Measurements from ENCODE around the gene PHLPP1. TPM values are rescaled to one million over a fixed set of nuclear protein-coding genes. Genes with fewer than 3 reads are reported as not detected.

Gene PHLPP1
- total and polyA plus RNA-seq, 2 of the 13 experiments (the other 11 are each of a cell fraction or from before 2014, with no cell fraction given): 9.8 to 18.5 TPM

GRCh38 chr18:62781893-62782292 is 66.6 kb downstream of the PHLPP1 start (continued):
- TF ChIP-seq ZNF343 (CRISPR knock-in tag; IDR thresholded peaks at IDR 0.05): no peak
- no peak for TF ChIP-seq ZNF766 (CRISPR knock-in tag; IDR thresholded peaks at IDR 0.05; ENCODE audit: borderline replicate concordance)
- no peak for TF ChIP-seq MZF1 (CRISPR knock-in tag; IDR thresholded peaks at IDR 0.05; ENCODE audit: borderline replicate concordance)
- TF ChIP-seq HNRNPL (IDR thresholded peaks at IDR 0.05; ENCODE audit: low read depth, low read length): no peak
- no peak for TF ChIP-seq FOXO1 (CRISPR knock-in tag; IDR thresholded peaks at IDR 0.05)
- no peak for TF ChIP-seq HIC2 (CRISPR knock-in tag; IDR thresholded peaks at IDR 0.05; ENCODE audit: low read depth)
- no peak for TF ChIP-seq ATF7-NPFF (CRISPR knock-in tag; IDR thresholded peaks at IDR 0.05; ENCODE audit: low read depth)
- no peak for TF ChIP-seq FOXA1 (IDR thresholded peaks at IDR 0.05)
- TF ChIP-seq FOXA1 (CRISPR knock-in tag; IDR thresholded peaks at IDR 0.05): peak; percentile 42; the same call in 1 of the 2 replicates
- TF ChIP-seq ZNF280D (CRISPR knock-in tag; IDR thresholded peaks at IDR 0.05): no peak
- no peak for TF ChIP-seq ZNF83 (CRISPR knock-in tag; IDR thresholded peaks at IDR 0.05; ENCODE audit: borderline replicate concordance)
- TF ChIP-seq DZIP1 (CRISPR knock-in tag; IDR thresholded peaks at IDR 0.05): no peak
- no peak for TF ChIP-seq ZFP36 (IDR thresholded peaks at IDR 0.05; ENCODE audit: borderline replicate concordance, low read depth, low read length, partially characterized antibody)
- no peak for TF ChIP-seq HNRNPLL (IDR thresholded peaks at IDR 0.05; ENCODE audit: low read depth, low read length, poor library complexity, severe bottlenecking)
- TF ChIP-seq ZBTB20 (CRISPR knock-in tag; IDR thresholded peaks at IDR 0.05; ENCODE audit: borderline replicate concordance, low read depth): no peak
- TF ChIP-seq ZNF24 (IDR thresholded peaks at IDR 0.05): no peak
- no peak for TF ChIP-seq MXD1 (CRISPR knock-in tag; IDR thresholded peaks at IDR 0.05)
- no peak for TF ChIP-seq ADNP (CRISPR knock-in tag; IDR thresholded peaks at IDR 0.05)
- 0 out of 2 replicates have a peak, but pooled peaks have one; percentile 15 for TF ChIP-seq FOXA3 (CRISPR knock-in tag; IDR thresholded peaks at IDR 0.05)
- TF ChIP-seq TARDBP (CRISPR knock-in tag; IDR thresholded peaks at IDR 0.05): no peak
- no peak for TF ChIP-seq IKZF4 (CRISPR knock-in tag; IDR thresholded peaks at IDR 0.05; ENCODE audit: borderline replicate concordance, low read depth, not compliant biosample characterization)
- TF ChIP-seq ZNF335 (CRISPR knock-in tag; IDR thresholded peaks at IDR 0.05): no peak
- no peak for TF ChIP-seq HCFC1 (IDR thresholded peaks at IDR 0.05; ENCODE audit: low read depth, low read length)
